Activated CD4-positive, alpha-beta T cell treated with anti-CD3 and anti-CD28 coated beads, Interleukin-2, Interleukin-6, amounts not matched to agents 100 ng/mL and 50 ng/mL, durations not matched to agents 16 hours and 8 hours (primary cell): Measurements from ENCODE around the gene ASPG.
"Not testable (repeated sequence)": the region's sequence is repeated elsewhere in the genome, so short reads cannot be mapped to it uniquely, and the experiment has no call there.

ENCODE experiments used
- DNase-seq: peaks from one replicate; pipeline ENCODE4 v3.0.0-alpha.2; 2020

Gene ASPG

GRCh38 chr14:104150136-104151025, 64.9 kb downstream of the ASPG start:
- peak; percentile 19 for DNase-seq

GRCh38 chr14:104151026-104151381, 65.5 kb downstream of the ASPG start:
- DNase-seq = no peak

GRCh38 chr14:104151566-104152245, 66.2 kb downstream of the ASPG start:
- no peak for DNase-seq

GRCh38 chr14:104152246-104152575, 66.7 kb downstream of the ASPG start:
- no peak for DNase-seq

GRCh38 chr14:104152686-104153393, 67.3 kb downstream of the ASPG start:
- no peak for DNase-seq

- DNase-seq = not testable (repeated sequence)
These were observed 67.9 kb downstream of the ASPG start for GRCh38 chr14:104153394-104153755.

GRCh38 chr14:104154246-104154645, 68.7 kb downstream of the ASPG start:
- DNase-seq = no peak

- DNase-seq = no peak
These were observed 70.0 kb downstream of the ASPG start for GRCh38 chr14:104155513-104155912.

GRCh38 chr14:104156142-104156541, 70.6 kb downstream of the ASPG start:
- no peak for DNase-seq

- DNase-seq = no peak
These were observed 71.8 kb downstream of the ASPG start for GRCh38 chr14:104157016-104157928.

- DNase-seq = no peak
These were observed 73.6 kb downstream of the ASPG start for GRCh38 chr14:104158827-104159798.

GRCh38 chr14:104159990-104160389, 74.5 kb downstream of the ASPG start:
- DNase-seq = no peak

GRCh38 chr14:104161602-104162367, 76.3 kb downstream of the ASPG start:
- DNase-seq = no peak

GRCh38 chr14:104162495-104162894, 77.0 kb downstream of the ASPG start:
- no peak for DNase-seq

- no peak for DNase-seq
These were observed 78.0 kb downstream of the ASPG start for GRCh38 chr14:104163541-104163940.

GRCh38 chr14:104164041-104164440, 78.5 kb downstream of the ASPG start:
- DNase-seq = no peak

- DNase-seq = no peak
These were observed 79.0 kb downstream of the ASPG start for GRCh38 chr14:104164512-104164911.
